ENCODE data around the gene SF3A2.
A peak's percentile ranks its signal among the peaks of the same experiment; 100 is the strongest.

The SF3A2 gene

DNA sequence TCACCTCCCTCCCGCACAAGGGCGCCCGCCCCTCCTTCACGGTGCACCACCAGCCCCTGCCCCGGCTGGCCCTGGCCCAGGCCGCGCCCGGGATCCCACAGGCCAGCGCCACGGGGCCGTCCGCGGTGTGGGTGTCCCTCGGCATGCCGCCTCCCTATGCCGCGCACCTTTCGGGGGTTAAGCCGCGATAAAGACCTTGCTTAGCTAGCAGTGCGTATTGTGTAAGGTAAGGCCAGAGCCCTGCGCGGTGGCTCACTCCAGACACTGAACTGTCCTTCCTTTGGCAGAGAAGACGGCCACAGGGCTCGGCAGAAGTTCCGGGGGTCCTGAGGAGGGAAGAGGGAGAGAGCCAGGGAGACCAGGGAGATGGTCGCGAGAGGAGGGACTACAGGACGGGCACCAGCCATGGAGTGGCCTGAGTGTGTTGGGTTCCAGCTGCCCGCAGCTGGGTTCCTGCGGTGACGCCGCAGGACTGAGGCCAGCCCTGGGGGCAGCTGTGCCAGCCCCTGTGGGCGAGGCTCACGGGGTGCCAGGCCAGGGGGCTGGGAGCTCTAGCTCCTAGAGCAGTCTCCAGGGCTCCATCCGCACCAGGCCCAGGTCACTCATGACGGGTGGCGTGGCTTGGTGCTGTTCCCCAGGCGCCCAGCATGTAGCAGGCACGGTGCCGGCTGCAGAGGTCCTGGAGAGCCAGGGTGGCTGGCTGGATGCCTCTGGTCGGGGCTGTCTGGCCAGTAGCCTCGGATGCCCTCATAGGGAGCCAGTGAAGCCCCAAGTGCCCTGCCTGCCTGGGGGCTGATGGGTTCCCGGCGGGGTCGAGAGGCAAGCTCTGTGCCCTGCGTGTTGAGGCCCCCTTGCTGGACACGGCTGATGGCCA is 8.2 kb upstream of the SF3A2 start:
- no peak for DNase-seq

DNA sequence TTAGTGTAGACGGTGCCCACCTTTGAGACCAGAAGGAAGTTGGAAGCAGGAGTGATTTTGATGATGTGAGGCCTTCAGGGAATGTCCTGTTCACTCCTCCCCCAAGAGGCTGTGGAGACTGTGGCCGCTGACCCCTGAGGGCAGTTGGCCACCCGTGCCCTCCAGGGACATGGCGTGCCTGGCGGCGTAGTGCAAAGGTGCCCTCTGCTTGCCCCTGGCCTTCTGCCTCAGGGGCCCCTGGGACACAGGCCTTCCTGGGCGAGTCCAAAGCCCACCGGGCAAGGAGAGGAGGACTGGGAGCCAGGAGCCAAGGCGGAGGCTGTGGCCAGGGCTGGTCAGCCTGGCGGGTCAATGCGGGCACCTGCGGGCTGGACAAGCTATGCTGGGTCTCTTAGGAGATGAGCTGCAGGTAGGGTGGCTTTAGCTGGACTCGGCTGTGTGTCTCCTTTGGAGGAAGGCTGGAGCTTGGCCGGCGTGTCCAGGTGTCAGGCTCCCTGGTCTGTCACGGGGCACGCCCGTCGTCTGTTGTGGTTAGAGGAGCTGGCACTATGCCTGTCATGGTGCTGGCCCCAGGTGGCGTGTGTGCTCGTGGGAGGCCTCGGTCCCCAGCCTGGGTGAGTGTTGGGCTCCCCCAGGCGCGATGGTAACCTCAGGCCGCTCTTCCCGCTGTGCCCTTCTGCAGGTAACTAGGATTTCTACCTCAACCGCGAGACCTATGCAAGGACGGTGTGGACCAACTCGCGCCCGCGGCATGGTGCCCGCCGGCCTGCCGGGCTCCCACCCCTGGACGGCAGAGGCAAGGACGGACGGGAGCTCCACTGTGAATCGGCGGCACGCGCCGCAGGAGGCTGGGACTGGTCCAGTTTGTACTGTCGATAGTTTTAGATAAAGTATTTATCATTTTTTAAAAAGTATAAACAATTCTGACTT is 7.3 kb upstream of the SF3A2 start:
- DNase-seq: no peak

DNA sequence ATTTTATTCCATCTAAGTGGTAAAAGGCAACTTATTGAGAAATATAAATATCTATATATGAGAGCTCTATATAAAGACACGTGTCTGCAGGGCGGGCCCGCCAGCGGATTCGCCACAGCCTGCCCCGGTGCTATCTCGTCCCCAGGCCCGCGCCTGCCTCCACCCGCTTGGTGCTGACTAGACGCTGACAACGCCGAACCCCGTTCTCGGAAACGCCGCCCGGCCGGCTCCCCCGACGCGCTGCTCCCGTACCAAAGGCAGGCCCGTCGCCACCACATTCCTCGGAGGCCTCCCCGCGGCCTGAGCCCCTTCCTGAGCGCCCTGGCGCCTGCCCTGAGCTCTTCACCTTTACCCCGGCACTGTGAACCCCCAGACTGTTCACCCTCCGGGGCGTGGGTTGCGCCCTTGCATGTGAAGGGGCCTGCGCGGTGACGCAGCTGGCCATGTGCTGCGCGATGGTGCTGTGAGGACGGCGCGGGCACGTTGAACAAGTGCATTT is 6.5 kb upstream of the SF3A2 start:
- no peak for DNase-seq

DNA sequence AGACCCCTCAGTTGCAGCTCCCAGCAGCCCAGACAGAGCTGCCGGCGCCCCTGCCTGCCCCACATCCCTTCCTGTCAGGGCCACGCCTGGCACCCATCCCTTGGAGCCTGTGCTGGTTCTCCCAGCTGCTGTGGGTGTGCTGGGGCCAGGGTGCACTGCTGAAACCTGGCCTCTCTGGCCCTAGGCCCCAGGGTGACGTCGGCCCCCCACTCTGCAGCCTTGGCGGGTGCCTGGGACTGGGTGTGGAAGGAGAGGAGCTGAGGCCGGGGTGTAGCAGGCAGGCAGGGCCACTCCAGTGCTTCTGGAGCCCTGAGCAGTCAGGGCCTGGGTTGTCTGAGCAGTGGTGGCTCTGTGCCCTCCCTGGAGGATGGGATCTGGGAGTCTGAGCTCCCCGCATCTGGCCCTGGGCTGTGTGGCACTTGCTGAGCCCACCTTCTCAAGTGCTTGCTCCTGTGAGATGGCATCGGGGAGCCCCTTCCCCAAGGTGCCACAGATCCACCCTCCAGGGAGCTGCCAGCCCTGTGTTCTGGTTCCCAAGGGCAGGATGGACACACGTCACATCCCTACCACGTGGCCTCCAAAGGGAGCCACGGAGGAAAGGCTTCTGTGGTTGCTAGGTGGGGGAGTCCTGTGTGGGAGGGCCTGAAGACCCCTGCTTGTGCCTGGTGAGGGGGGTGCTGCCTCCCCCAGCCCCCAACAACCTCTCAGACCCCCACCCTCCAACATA is 5.7 kb upstream of the SF3A2 start:
- DNase-seq: no peak

DNA sequence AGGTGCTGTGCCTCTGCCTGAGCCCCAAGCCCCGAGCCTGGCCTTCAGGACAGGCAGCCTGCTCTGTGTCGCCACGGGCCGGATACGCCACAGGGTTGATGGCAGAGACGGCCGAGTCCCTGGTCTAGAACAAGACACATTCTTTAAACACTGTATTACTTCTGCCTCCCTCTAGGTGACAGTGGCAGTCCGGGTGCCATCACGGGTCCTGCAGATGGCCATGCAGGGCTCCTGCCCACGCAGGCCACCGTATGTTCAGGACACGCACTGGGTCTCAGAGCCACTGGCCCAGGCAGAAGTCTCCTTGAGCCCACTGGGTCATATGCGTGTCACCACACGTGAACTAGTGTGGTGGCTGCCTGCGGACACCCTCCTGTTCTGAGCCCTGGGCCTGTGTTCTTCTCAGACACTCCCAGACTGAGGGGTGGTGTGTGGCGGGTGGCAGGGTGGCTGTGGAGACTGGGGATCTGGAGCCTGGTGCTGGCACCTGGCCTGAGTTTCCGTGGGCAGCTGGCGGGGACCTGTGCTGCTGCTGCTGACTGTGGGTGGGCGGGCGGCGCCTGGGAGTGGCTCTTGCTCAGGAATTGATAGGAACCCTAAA is 4.9 kb upstream of the SF3A2 start:
- DNase-seq: no peak

DNA sequence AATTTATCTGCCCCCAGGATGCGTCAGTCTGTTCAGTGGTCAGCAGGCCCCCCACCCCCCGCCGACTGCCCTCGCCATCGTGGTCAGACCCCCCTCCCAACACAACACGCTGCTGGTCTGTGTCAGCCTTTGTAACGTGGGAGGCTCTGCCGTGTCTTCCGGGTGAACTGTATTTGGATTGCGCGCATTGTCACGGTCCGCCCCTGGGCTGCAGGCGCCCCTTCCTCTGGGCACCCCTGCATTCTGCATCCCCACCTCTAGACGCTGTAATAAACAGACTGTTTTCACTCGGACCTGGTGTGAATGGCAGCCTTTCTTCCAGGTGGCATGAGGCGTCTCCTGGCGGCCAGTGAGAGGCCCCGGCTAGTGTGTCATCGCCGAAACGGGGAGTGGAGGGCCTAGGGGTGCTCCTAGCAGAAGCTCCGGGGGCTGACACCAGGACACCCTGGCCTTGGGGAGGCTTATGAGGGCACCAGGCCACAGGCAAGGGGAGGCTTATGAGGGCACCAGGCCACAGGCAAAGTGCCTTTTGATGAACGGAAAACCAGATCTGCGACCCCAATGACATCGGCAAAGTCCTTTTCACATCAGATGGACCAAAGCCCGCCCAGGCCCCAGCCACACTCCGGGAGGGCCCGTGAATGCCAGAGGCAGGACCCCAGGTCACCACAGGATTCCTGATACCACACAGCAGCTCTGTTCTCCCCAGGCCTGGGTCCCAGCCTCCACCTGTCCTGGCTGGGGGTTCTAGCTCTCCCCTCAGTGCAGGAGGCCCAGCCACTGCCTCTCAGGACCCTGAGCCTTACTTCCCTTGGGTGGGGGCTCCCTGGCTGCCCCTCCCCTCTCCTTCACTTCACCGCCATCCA is 4.1 kb upstream of the SF3A2 start:
- no peak for DNase-seq

DNA sequence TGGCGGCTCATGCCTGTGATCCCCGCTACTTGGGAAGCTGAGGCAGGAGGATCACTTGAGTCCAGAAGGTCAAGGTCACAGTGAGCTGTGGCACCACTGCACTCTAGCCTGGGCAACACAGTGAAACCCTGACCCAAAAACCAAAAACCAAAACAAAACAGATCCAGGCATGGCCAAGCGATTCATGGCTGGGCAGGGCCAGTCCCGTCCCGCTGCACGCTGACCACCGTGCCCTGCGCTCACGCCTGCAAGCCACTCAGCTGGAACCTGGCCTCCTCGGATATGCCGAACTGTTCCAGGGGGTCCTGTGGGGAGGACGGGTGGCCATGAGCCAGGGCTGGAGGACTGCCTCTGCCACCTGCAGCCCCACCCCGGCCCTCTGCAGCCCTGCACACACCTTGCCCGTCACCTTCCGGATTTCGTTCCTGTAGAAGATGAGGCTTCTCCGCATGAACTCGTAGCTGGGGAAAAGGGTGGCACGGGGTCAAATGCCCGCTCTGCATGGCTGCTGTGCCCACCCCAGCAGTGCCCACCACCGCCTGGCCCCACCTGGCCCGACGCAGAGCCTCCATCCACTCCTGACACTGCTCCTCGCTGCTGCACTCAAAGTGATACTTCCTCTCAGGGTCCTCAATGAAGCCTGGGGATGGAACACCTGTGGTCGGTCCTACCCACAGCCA is 2.9 kb upstream of the SF3A2 start:
- DNase-seq: no peak

DNA sequence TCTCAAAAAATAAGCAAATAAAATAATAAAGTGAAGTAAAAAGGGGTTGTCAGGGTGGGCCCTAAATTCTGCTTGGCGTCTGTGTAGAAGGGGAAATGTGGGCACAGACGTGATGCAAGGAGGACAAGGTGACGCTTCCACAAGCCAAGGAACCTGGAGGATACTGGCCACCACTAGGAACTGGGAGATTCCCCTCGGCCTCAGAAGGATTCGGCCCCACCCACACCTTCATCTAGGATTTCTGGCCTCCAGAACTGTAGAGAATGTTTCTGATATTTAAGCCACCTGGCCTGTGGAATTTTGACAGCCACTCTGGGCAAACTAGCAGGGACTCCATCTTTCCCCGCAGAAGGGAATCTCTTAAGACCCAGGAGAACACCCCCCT is 1.6 kb upstream of the SF3A2 start:
- DNase-seq: no peak

DNA sequence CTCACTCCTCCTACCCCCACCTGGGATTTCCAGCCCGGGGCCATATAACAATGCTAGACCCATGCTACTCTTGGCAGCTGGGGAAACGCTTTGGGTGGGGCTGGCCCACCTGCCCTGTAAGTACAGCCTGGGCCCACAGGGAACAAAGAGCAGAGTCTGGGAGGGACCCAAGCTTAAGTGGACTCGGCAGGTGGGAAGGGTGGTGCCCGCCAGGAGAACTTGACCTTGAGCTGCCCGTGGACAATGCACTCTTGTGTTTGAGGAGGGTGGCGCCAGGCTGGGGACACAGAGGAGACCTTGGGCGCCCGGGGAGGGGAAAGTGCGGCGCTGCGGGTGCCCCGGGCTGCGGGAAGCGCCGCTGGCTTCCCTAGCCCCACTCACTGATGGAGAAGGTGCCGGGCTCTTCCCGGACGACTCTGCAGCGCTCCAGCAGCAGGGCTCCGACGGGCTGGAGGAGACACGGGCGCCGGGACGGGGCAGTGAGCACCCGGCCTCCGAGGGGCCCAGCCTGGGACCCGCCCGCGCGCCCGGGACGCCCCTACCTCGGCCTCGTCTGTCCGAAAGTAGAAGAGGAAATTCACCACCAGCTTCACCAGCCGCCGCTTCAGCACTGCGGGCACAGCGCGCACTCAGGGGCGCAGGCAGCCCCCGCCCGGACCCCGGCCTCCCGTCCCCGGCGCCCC is 1.1 kb upstream of the SF3A2 start:
- peak; percentile 27 for DNase-seq

DNA sequence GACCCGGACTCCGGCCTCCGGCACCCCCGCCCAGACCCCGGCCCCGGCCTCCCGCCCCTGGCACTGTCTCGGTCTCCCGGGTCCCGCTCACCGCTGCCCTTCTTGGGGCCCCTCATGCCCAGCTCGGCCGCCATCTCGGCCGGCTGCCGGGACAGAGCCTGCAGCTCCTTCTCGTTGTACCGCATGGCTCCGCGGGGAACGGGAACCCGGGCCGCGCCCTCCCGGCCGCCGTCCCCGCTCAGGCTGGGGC is 635 bp upstream of the SF3A2 start:
- DNase-seq: no peak

DNA sequence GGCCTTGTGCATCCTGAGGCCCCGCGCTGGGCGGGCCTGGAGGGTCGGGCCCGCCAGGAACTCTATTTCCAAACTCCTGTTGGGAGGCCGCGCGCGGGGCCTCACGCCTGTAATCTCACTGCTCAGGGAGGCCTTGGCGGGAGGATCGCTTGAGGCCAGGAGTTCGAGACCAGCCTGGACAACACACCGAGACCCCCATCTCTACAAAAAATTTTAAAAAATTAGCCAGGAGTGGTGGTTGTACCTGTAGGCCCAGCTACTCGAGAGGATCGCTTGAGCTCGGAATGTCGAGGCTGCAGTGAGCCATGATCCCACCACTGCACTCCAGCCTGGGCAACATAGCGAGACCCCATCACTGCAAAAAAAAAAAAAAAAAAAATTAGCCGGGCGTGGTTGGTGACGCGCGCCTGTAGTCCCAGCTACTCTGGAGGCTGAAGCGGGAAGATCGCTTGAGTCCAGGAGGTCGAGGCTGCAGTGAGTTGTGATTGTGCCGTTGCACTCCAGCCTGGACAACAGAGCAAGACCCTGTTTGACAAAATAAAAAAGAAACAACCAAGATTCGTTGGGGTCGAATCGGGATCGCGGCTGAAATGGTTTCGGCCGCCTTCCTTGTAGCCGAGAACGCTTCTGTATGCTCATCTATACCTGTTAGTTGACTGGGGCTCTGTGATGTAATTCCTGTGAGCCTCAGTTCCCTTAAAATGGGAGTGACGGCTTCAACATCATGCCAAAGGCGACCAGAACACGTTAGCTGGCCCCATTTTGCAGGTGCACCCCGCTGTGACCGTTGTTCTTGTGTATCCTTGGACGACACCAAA is 636 bp downstream of the SF3A2 start:
- no peak for DNase-seq

DNA sequence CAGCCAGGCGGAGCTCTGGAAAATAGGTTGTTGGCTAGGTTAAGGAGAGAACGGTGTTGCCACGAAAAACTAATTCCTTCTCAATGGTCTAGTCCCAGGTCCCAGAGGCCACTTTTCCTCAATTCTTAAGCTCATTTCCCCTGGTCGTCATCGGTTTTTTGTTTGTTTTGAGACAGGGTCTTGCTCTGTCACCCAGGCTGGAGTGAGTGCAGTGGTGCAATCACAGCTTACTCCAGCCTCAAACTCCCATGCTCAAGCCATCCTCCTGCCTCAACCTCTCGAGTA is 1.2 kb downstream of the SF3A2 start:
- DNase-seq: no peak

DNA sequence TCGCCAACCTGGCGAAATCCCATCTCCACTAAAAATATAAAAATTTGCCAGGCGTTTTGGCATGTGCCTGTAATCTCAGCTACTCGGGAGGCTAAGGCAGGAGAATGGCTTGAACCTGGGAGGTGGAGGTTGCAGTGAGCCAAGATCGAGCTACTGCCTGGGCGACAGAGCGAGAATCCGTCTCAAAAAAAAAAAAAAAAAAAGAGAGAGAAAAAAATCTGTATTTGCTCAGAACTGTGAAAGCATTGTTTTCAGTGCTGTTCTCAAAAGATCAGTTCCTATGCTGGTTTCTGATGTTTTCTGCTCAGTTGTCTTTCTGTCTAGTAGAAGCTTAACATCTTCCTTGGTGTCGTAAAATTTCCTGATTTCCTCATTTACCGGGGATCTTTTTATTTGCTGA is 2.5 kb downstream of the SF3A2 start:
- no peak for DNase-seq

DNA sequence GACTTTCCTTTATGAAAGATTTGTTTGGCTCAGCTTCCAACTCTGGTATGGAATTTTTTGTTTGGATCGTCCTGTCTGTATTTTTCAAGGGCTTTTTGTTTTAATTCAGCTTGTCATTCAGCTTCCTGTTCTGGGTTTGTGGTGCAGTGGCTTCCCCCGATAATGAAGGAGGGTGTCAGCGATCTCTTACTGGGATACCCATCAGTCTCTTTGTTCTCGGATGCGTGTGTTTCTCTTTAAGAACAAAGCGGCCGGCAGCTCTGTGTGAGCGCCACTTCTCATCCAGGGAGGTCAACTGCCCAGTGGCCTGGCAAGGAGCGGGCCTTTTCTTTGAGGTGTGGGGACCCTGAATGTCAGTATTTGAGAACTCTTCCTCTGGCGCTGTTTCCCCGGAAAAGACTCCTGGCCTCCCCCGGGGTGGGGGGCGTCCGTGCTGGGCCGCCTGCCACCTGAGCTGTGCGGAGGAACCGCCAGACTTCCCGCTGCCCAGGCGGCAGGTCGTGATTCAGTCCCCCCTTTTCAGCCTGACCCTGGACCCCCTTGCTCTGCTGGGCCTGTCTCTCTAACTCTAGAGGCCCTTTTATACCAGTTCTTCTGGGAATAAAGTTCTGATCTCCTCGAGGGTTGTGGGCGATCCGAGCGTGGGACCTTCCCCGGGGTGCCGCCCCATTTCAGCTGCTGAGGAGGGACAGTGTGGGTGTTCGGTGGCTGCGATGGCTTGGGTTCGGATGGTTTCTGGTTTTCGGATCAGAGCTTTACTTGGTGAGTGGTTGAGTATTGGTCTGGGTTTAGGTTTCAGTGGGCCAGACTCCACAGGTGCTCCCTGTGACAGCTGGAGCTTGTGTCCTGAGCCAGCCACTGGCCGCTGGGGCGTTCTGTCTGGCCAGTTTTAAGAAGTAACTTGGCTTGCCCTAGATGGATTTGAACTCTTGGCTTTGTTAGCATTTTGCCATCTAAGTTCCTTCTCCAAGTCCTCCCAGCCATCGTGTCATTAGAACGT is 3.4 kb downstream of the SF3A2 start:
- DNase-seq: no peak

DNA sequence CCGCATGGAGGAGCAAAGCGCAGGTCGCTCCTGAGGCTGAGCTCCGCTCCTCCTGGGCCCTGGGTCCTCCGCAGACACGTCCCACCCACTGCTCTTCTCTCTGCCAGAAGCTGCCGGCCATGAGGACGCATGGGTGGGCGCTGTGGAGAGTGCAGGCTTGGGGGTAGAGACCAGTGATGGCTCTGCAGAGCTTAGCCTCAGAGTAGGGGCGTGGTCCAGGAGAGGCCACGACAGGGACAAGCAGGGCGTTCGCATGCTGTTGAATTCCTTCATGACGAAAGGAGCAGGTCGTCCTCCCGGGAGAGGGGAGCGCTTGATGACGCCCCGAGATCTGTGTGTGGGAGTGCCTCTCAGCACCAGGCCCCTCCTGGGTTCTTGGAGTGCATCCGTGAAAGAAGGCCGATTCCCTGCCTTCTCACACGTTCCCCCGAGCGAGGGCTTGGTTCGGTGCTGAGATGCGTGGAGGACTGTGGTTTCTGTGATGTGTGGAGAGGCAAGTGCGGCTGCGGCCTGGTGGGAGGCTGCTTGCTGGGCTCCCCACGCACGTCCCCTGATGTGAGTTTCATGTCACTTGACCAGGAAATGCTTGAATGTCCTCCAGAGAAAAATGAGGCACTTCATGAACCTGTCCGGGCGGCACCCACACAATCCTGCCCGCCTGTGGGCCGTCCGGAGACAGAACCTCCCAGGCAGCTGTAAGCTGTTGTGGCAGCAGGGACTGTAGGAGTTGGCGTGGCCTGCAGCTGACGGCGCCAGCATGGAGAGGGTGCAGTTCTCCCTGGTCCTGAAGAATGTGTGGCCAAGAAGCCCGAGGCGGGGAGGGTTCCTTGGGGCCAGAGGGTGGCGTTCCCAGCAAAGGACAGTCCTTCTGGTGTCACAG is 4.5 kb downstream of the SF3A2 start:
- DNase-seq: no peak

DNA sequence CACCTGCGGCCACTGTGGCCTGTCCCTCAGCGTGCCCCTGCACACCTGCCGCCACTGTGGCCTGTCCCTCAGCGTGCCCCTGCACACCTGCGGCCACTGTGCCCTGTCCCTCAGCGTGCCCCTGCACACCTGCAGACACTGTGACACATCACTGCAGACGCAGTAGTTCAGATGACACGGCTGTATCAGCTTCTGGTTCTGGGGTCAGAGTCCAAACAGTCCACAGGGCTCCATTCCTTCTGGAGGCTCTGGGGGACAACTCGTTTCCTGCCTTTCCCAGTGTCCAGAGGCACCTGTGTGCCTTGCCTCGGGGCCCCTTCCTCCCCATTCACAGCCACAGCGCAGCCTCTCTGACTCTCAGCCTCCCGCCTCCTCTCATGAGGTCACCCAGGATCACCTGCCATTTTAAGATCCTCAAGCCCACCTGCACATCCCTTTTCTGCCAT is 5.5 kb downstream of the SF3A2 start:
- no peak for DNase-seq

DNA sequence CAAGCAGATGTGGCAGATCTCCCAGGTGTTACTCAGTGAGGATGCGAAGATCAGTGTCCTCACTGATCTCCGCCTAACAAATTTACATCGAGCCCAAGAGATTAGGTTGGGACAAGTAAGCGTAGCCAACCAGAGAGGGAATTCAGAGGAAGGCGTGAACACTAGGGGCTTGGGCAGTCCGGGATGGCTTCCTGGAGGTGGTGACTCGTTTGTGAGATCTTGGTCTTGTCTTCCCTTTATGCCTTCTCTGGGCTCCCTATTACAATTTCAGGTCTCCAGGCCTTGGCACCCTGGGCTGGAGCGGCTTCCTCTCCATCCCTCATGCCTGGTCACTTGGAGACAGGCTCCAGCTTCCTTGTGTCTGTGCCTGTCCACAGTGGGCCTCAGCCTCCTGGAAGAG is 6.2 kb downstream of the SF3A2 start:
- no peak for DNase-seq

Measured in NCI-H748 treated with DMSO at 0.1 percent for 48 hours (cell line).